SKM-1 treated with dmso at 0.1 percent for 144 hours (cell line): ENCODE results near the gene VMO1.
A peak's percentile ranks its signal among the peaks of the same experiment; 100 is the strongest.

Experiments used
- DNase-seq: peaks from one replicate; lab custom pipeline; 2025; ENCODE audit not compliant: unreplicated experiment; lab: John Stamatoyannopoulos, UW

VMO1 gene

DNA sequence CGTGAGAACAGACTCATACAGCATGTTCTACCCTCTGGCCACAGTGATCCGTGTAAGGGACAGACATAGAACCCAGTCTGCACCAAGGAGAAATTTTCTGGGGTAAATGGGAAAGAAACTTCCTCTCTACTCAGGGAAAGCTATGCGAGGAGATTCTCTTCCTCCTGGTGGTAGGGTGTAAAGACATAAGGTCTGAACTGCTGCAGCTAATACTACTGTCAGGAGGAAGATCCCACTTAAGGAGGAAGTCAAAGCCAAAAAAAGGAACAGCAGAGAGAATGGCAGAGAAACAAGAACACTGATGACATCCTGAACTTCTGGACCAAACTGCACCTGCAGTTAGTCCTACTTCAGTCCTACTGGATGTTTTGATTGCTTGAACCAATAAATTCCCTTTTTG is 21.6 kb downstream of the VMO1 start:
- DNase-seq, result peak; percentile 67

DNA sequence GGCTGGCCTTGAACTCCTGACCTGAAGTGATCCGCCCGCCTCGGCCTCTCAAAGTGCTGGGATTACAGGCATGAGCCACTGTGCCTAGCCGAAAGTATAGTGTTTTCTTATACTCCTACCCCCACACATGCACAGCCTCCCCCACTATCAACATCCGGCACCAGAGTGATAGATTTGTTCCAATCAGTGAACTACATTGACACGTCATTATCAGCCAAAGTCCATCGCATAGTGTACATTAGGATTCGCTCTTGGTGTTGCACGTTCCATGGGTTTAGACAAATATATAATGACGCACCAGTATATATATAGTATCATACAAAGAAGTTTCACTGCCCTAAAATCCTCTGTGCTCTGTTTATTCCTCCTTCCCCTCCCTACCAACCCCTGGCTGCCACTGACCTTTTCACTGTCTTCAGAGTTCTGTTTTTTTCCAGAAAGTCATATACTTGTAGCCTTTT is 26.4 kb downstream of the VMO1 start:
- DNase-seq, result no peak

DNA sequence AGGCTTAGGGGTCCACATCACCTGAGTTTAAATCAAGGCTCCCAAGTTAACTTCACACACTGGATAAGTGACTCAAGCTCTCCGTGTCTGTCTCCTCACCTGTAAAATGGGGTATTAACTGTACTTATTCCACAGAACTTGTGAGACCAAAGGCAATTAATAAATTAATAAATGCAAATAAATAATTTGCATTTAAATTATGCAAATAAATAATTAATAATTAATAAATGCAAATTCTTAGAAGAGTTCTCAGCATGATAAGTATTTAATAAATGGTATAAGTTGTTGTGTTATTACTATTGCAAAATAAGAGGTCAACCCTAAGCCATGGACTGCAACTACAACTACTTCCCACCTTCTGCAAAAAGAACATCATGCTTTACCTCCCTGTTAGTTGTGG is 32.8 kb downstream of the VMO1 start:
- no peak for DNase-seq

- DNase-seq, result no peak
These were observed 34.2 kb downstream of the VMO1 start for GRCh38 chr17:4751932-4752331.

DNA sequence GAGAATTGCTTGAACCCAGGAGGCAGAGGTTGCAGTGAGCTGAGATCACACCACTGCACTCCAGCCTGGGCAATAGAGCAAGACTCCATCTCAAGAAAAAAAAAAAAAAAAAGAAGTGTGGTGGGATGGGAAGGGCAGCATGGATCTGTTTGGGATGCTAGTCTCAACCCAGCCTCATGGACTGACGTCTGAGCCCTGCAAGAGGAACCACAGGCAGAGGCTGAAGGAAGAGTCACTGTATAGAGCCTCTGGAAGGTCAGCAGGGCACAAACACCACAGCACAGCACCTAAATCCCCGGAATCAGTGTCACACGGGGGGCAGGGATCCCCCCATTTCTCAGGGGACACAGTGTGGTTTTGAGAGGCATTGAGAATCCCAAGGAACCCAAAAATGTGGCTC is 35.6 kb downstream of the VMO1 start:
- no peak for DNase-seq

- no peak for DNase-seq
These were observed 37.5 kb downstream of the VMO1 start for GRCh38 chr17:4748686-4749085.

GRCh38 chr17:4747847-4748246 is 38.3 kb downstream of the VMO1 start:
- no peak for DNase-seq

GRCh38 chr17:4744999-4745969 is 40.9 kb downstream of the VMO1 start:
- no peak for DNase-seq

DNA sequence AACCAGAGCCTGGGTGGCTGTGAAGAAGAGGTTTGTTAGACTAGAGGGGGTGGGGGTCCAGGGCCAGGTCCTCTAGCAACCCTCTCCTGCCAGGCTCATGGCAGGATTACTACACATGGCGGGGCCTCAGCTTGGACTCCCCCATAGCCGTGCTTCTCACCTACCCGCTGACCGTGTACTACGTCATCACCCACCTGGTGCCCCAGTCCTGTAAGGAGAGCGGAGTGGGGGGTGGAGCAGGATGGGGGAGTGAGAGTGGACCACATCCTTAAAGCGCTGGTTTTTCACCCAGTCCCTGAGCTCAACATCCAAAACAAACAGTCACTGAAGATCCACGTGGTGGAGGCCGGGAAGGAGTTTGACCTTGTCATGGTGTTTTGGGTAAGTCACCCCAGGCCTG is 42.3 kb downstream of the VMO1 start:
- no peak for DNase-seq

DNA sequence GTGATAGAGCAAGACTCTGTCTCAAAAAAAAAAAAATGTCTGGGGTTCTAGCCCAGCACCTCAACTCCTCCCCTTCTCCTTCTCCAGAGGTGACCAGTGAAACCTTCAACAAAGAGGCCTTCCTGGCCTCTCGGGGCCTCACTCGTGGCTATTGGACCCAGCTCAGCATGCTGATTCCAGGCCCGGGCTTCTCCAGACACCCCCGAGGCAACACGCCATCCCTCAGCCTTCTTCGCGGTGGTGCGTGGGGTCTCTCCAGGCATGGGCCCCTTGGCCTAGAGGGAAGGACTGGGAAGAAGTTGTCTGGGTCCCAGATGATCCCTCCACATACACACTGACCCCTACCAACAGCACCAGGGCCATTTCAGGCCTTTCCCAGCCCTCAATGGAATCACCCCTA is 42.9 kb downstream of the VMO1 start:
- no peak for DNase-seq

GRCh38 chr17:4742629-4743028 is 43.5 kb downstream of the VMO1 start:
- DNase-seq, result no peak

DNA sequence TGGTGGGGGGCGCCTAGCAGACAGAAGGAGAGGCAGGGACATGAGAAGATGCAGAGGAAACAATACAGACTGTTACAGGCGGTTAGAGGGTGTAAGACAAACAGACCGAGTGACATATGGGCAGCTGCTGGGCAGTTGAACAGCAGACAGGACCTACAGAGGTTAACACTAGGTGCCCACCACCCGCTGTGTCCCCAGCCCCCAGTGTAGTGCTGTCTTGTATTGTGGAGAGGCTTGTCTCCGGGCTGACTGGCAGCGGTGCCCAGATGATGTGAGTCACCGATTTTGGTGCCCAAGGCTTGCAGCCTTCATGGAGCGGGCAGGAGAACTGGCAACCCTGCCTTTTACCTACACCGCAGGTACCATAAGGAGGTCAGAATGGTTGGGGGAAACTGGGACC is 44.0 kb downstream of the VMO1 start:
- no peak for DNase-seq

DNA sequence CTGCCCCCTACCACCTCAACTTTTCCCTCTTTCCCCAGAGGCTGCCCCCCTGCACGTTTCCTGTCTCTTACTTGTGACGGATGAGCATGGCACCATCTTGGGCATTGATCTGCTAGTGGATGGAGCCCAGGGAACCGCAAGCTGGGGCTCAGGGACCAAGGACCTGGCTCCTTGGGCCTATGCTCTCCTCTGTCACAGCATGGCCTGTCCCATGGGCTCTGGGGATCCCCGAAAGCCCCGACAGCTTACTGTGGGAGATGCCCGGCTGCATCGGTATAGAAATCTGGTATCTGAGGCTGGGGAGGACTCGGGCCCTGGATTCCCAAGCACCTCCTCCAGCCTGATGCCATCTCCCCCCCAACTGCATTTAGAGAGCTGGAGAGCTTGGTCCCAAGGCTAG is 44.6 kb downstream of the VMO1 start:
- DNase-seq, result no peak

DNA sequence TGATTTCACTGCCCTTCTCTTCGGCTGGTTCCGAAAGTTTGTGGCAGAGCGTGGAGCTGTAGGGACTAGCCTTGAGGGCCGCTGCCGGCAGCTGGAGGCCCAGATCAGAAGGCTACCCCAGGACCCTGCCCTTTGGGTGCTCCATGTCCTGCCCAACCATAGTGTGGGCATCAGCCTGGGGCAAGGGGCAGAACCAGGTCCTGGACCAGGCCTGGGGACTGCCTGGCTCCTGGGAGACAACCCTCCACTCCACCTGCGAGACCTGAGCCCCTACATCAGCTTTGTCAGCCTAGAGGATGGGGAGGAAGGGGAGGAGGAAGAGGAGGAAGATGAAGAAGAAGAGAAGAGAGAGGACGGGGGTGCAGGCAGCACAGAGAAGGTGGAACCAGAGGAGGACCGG is 45.6 kb downstream of the VMO1 start:
- DNase-seq, result no peak

GRCh38 chr17:4740025-4740351 is 46.2 kb downstream of the VMO1 start:
- no peak for DNase-seq

GRCh38 chr17:4739122-4740024 is 46.8 kb downstream of the VMO1 start, which contains the start of the genes CXCL16 and ZMYND15:
Gene CXCL16, minus strand, starts transcription at chr17:4739928. Its CDS starts 589 bp downstream, at chr17:4739339.
Gene ZMYND15, plus strand, starts transcription at chr17:4739833. Its CDS starts 716 bp downstream, at chr17:4740549.
- DNase-seq, result no peak

- DNase-seq, result no peak
These were observed 47.7 kb downstream of the VMO1 start for GRCh38 chr17:4738136-4739121.

DNA sequence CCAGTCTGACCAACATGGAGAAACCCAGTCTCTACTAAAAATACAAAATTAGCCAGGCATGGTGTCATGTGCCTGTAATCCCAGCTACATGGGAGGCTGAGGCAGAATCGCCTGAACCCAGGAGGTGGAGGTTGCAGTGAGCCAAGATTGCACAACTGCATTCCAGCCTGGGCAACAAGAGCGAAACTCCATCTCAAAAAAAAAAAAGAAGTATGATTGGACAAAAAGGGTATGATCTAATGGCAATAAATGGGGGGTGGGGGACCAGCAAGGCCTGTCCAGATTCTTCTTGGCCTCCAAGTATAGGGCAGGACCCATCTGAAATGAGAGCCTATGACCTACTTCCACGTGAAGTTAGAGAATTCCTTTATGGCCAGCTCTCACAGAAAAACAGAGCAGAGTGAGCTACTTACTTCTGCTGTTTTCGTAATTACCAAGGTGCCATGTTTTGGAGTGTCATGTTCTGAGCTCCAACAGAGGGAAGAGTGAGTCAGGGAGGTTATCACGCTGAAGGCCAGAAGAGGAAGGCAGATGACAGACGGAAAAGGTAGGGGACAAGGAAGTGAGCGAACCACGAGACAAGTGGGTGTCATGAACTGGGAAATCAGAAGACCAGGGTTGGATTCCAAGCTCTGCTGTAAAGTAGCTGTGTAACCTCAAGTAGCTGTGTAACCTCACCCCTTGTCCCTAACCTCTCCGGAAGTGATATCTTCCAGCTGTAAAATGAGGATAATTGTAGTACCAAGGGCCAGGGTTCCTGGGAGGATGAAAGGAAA is 50.1 kb downstream of the VMO1 start:
- DNase-seq, result peak; percentile 52
